SW480 (cell line): ENCODE results near the gene SS18L1.

ENCODE experiments used
- DNase-seq: peaks from one replicate; pipeline ENCODE4 v3.0.0-alpha.2; 2016; ENCODE audit warnings: low spot score

Gene SS18L1

DNA sequence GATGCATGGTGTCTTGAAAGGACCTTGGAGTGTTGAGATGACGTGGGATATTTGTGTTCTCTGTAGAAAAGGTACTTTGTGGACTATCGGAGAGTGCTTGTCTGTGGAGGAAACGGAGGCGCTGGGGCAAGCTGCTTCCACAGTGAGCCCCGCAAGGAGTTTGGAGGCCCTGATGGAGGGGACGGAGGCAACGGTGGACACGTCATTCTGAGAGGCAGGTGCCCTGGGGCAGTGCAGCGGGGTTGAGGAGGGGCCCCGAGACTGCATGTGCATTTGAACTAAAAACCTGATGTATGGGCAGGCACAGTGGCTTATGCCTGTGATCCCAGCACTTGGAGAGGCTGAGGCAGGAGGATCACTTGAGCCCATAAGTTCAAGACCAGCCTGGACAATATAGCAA, 52.2 kb downstream of the SS18L1 start:
- no peak for DNase-seq

GRCh38 chr20:62196286-62196685, 52.7 kb downstream of the SS18L1 start:
- no peak for DNase-seq

DNA sequence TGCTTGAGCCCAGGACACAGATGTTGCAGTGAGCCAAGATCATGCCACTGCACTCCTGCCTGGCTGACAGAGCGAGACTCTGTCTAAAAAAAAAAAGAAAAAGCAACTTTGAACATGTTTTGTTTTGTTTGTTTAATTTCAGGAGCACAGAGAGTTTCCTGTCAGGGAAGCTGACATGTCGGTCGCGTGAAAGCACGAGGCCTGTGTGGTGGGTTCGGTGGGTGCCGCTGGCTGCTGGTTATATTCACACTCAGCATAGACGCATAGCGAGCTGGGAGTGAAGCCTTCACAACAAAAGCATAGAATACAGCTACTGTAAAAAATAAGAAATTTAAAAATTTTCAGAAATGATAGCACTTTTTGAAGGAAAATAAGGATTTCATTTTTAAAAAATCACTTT, 53.7 kb downstream of the SS18L1 start:
- DNase-seq: no peak

GRCh38 chr20:62197801-62198200, 54.2 kb downstream of the SS18L1 start:
- no peak for DNase-seq

GRCh38 chr20:62198496-62198895, 54.9 kb downstream of the SS18L1 start:
- DNase-seq: no peak

DNA sequence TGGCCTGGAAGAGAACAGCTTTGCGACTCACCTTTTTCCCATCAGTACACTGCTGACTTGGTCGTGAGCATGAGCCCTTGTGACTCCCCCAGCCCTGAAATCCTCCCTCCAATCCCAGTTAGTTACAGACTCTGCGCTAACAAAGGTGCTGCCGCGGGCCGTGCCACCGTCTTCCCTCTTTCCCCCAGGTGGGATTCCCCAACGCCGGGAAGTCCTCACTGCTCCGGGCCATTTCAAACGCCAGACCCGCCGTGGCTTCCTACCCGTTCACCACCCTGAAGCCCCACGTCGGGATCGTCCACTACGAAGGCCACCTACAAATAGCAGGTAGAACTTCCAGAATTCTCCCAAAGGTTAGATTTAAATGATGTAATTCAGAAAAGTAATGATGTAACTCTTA, 55.4 kb downstream of the SS18L1 start:
- DNase-seq: no peak

DNA sequence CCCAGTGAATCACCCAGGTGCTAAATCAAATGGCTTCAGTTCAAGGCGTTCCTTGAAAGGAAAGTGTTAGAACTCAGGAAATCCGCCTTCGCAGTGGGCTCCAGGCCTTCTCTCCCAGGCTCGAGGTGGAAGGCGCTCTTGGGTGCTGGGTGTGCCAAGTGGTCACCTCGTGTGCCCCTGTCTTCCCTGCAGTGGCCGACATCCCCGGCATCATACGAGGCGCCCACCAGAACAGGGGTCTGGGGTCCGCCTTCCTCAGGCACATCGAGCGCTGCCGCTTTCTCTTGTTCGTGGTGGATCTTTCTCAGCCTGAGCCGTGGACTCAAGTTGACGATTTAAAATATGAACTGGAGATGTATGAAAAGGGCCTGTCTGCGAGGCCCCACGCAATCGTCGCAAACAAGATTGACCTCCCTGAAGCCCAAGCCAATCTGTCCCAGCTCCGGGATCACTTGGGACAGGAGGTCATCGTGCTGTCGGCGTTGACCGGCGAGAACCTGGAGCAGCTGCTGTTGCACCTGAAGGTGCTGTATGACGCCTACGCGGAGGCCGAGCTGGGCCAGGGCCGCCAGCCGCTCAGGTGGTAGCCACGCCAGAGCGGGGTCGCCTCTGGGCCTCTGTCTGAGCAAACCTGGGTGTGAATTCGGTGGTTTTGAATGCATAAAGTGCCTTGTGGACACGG, 57.1 kb downstream of the SS18L1 start:
- no peak for DNase-seq

GRCh38 chr20:62201173-62202082, 57.9 kb downstream of the SS18L1 start:
- no peak for DNase-seq

GRCh38 chr20:62202083-62202395, 58.5 kb downstream of the SS18L1 start:
- no peak for DNase-seq

GRCh38 chr20:62202676-62203377, 59.3 kb downstream of the SS18L1 start:
- no peak for DNase-seq

- DNase-seq: no peak
Measured at GRCh38 chr20:62203378-62204030, 59.9 kb downstream of the SS18L1 start.

DNA sequence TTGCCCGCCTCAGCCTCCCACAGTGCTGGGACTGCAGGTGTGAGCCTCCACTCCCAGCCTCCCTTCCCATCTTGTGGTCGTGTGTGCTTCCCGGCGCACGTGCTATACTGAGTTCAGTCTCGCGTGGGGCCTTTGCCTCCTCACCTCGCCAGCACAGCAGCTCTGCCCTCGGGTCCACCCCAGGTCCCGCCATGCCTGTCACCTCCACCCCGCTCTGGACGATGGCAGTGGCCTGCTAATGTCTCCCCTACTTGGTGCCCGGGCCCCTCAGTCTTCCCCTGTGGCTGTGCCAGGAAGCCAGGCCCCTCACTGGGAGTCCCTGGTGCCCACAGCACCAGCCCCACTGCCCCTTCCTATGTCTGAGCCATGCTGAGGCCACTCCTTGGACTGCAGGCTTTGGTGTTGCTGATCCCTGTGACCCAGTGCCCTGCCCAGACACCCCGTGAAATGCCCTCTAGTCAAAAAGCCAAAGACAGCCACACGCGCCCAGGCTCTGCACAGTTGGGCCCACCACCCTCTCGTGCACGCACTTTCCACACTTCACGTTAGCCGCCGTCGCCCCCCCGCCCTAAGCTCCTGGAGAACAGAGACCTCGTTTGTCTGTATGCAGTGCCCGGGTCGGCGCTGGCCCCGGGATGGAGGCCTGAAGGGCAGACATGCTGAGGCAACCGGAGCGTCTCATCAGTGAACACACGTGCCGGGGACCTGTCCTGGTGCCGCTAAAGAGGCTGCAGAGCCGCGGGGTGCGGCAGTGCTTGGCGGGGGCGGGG, 62.2 kb downstream of the SS18L1 start:
- DNase-seq: no peak

DNA sequence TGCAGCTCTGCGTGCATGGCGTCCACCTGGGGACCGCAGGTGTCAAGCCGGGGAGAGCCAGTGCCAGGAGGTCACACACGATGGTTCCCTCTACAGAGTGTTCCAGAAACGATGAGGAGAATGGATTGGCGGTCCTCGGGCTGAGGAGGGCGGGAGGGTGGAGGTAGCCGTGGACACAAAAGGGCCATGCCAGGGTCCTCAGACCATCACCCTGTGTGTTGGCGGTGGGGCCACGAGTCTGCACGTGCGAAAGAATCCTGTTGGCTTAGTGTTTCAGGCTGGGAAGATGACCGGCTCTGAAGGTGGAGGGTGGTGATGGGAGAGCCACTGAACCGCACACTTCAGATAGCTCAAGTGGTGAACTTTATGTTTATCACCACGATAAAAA, 62.8 kb downstream of the SS18L1 start:
- DNase-seq: no peak

DNA sequence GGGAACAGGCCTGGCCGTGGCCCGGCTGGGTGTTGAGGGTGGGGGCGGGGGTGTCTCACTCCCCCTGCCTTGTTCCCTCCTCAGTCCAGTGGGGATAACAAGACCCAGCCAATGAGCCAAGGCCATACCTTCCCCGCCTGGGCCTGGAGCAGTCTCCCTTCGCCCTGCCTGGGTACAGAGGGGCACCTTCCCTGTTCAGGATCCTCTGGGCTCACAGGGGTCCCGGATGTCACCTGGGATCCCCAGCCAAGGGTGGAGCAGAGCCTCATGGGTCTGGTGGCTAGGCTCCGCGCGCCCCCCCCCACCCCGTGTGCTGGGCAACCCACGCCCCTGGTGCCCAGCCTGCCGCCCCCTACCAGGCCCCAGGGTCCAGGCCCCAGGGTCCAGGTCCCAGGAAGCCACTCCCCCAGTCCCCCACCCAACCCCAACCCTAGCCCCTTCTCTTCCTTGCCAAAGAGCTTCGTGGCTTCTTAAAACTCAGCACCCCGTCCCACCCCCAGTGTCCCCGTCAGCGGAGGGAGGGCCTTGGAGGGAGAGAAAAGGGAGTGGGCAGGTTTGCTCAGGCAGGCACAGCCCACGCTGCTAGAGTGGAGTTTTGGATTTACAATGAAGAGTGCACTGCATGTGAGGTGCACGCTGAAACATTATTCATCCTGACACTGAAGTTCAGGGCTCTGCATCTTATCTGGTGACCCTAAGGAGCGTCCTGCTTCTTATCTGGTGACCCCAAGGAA, 64.7 kb downstream of the SS18L1 start:
- no peak for DNase-seq

DNA sequence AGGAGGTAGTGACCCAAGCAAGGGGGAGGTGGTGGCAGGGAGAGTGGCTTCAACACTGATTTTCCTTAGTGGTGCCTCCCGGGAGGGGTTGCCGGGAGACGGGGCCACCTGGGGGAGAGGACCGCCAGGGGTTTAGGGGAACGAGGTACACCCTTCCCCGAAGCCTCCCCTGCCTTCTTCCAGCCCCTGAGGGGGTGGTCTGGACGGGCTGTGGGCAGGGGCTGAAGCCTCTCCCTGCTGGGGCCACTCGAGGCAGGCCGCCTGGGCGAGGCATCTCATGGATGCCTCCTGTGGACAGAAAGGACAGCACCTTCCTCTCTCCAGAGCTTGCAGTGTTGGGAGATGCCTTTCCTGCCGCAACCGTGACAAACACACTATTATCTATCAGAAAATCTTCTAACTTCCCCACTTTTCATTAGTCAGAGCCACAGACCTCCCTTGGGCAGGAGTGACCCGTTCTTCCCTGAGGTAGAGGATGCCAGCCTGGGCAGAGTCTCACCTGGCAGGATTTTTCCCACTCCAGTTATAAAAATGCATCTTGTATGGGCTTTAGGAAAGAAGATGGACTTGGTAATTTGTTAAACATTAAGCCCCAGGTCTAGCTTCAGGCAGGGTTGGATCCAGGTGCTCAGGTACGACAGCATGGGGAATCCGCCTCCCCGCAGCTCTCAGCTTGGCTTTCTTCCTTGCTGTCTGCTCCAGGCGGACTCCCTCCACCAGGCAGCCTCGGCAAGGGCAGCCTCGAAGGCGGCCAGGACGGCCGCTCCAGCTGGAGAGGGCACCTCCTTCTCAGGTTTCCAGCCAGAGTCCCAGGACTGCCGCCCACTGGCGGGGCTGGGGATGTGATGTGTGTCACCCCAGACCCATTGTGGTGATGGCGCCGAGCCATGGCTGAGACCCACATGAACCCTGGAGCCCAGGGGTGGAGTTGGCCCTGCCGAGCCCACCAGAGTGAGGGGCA, 65.5 kb downstream of the SS18L1 start:
- no peak for DNase-seq

DNA sequence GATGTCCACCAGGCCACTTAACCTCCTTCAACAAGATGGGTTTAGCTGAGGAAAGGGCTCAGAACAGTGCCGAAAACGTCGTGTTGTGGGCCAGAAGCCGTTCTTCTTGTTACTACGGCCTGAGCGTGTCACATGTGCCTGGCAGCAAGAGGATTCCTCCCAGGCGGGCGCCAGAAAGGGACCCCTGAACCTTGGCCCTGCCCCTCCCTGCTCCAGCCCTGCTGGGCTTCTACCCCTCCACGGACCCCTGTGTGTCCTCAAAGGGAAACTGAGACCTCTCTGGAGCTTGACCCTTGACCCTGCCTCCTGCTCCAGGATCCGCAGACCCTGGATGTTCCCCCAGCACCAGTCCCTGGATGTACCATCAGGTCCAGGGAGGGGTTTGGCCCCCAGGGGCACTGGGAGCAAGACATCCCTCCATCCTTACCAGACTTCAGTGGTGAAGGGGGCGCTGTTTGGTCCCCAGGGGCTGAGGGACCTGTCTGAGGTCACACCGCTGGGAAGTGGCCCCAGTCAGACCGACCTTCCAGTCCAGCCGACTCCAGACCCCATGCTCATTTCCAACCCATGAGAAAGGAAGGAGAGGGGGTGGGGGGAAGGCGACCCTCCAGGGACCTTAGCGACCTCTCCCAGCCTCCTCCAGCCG, 66.4 kb downstream of the SS18L1 start:
- no peak for DNase-seq

DNA sequence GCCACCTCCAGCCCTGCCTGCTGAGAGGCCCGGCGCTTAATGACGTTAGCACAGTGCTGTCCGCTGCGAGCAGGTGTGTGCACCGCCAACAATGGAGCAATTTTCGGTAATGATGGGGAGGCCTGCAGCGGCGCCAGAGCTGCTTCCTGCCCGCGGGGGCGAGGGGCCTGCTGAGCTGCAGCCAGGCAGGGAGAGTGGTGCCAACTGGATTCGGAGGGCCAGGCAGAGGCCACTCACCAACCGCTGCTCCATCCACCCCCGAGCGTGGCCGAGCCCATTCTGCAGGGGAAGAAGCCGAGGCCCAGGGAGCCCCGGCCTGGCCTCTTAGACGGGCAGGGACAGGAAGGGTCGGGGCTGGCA, 66.9 kb downstream of the SS18L1 start:
- no peak for DNase-seq

DNA sequence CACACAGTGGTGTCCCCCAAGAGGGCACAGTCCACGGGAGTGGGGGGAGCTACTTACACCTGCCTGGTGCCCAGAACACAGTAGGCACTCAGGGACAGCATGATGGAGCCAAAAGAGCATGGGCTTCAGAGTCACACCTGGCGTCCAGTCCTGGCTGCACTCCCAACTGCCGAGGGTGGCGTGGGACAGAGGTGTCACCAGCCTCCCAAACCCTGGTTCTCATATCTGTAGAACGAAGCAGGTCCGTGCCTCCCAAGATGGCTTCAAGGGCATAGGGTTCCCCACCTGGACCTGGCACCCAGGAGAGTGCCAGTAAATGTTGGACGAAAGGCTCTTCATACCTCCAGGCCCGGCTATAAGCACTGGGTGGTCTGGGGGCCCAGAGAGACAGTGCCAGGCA, 67.6 kb downstream of the SS18L1 start:
- no peak for DNase-seq

- no peak for DNase-seq
Measured at GRCh38 chr20:62211769-62212288, 68.3 kb downstream of the SS18L1 start.
